Measurements from ENCODE around the gene GALR3. TPM values are rescaled to one million over a fixed set of nuclear protein-coding genes. Genes with fewer than 3 reads are reported as not detected.
A peak's percentile ranks its signal among the peaks of the same experiment; 100 is the strongest.

Gene GALR3
- total RNA-seq, 3 donors from 2014 or later (not counting 1 experiment from before 2014, with no cell fraction given), result 0.24 to 0.32 TPM; not detected in 1

GRCh38 chr22:37843741-37844089, 20.5 kb downstream of the GALR3 start:
- Mint-ChIP-seq H3K4me1 (peaks cover 13 to 17% of the 10 kb centered on the region in 2 donors), H3K36me3 (no peaks in the 10 kb centered on the region), H3K4me3 (peak overlapping the region; percentile 90), H3K27ac (peak overlapping the region; percentile 76 to 88), H3K27me3 (ENCODE audit: low read depth in 2 of 2) (no peaks in the 10 kb centered on the region), H3K9me3 (no peaks in the 10 kb centered on the region)
- intact Hi-C loops (cut with micrococcal nuclease), result loop anchor here (5.0 to 10.0 kb wide), 2 partner anchors 36 to 209 kb away; partner anchors contain the start of genes GCAT and SH3BP1
- under 1% methylated on average over 46 of the region's 46 CpGs for WGBS (ENCODE audit: insufficient coverage)
- Histone ChIP-seq H3K4me3 (ENCODE audit: low read length) (peak overlapping the region; percentile 43), H3K4me1 (ENCODE audit: control insufficient read depth, insufficient read depth, low read length) (peaks cover 21% of the 10 kb centered on the region), H3K27ac (ENCODE audit: low read length) (peak overlapping the region; percentile 70), H3K9me3 (ENCODE audit: control insufficient read depth, insufficient read depth, low read length) (no peaks in the 10 kb centered on the region), H3K36me3 (ENCODE audit: control insufficient read depth, insufficient read depth, low read length) (peaks cover 7% of the 10 kb centered on the region), H3K27me3 (ENCODE audit: control insufficient read depth, insufficient read depth, low read length) (no peaks in the 10 kb centered on the region)
- ATAC-seq, result peak; percentile 28 to 55 (median 43)
- DNase-seq, result no peak
- no peak for TF ChIP-seq CTCF (IDR thresholded peaks at IDR 0.05)

- DNase-seq, result no peak
- Mint-ChIP-seq H3K4me1 (peaks cover 25 to 29% of the 10 kb centered on the region in 2 donors), H3K9me3 (no peaks in the 10 kb centered on the region), H3K36me3 (no peaks in the 10 kb centered on the region), H3K27ac (peak overlapping the region; percentile 87 to 88), H3K4me3 (peak overlapping the region; percentile 84), H3K27me3 (ENCODE audit: low read depth in 2 of 2) (no peaks in the 10 kb centered on the region)
- no peaks in the 10 kb centered on the region for H3K9me3 ChIP-seq (ENCODE audit: control insufficient read depth, insufficient read depth, low read length)
- no peak for ATAC-seq
- H3K4me3 ChIP-seq (ENCODE audit: low read length), result peak overlapping the region; percentile 43
- no peaks in the 10 kb centered on the region for H3K27me3 ChIP-seq (ENCODE audit: control insufficient read depth, insufficient read depth, low read length)
- TF ChIP-seq CTCF (IDR thresholded peaks at IDR 0.05), result no peak
- peaks cover 28% of the 10 kb centered on the region for H3K4me1 ChIP-seq (ENCODE audit: control insufficient read depth, insufficient read depth, low read length)
- intact Hi-C loops (cut with micrococcal nuclease), result loop anchor here (5.0 to 10.0 kb wide), 2 partner anchors 38 to 210 kb away; partner anchors contain the start of genes GCAT and SH3BP1
- H3K27ac ChIP-seq (ENCODE audit: low read length), result peak overlapping the region; percentile 70
- WGBS (ENCODE audit: insufficient coverage), result 95% methylated on average over 4 of the region's 6 CpGs
- peaks cover 2% of the 10 kb centered on the region for H3K36me3 ChIP-seq (ENCODE audit: control insufficient read depth, insufficient read depth, low read length)
These were observed 21.7 kb downstream of the GALR3 start for GRCh38 chr22:37844904-37845329.

- H3K27ac Mint-ChIP-seq, result no peak overlapping the region
- ATAC-seq (no peak), DNase-seq (no peak)
- 96% methylated on average over 2 of the region's 2 CpGs for WGBS (ENCODE audit: insufficient coverage)
- no peak overlapping the region for H3K27ac ChIP-seq (ENCODE audit: low read length)
- peaks cover 34% of the 10 kb centered on the region for H3K4me1 ChIP-seq (ENCODE audit: control insufficient read depth, insufficient read depth, low read length)
- peaks cover 34 to 39% of the 10 kb centered on the region in 2 donors for H3K4me1 Mint-ChIP-seq
- H3K36me3 Mint-ChIP-seq, result no peaks in the 10 kb centered on the region
- no peak for TF ChIP-seq CTCF (IDR thresholded peaks at IDR 0.05)
- no peaks in the 10 kb centered on the region for H3K9me3 ChIP-seq (ENCODE audit: control insufficient read depth, insufficient read depth, low read length)
- H3K27me3 ChIP-seq (ENCODE audit: control insufficient read depth, insufficient read depth, low read length), result no peaks in the 10 kb centered on the region
- intact Hi-C loops (cut with micrococcal nuclease), result loop anchor here (10.0 kb wide), 1 partner anchor 212 kb away; the partner anchor contains the start of gene SH3BP1
- H3K27me3 Mint-ChIP-seq (ENCODE audit: low read depth in 2 of 2), result no peaks in the 10 kb centered on the region
- H3K9me3 Mint-ChIP-seq, result no peaks in the 10 kb centered on the region
- H3K4me3 ChIP-seq (ENCODE audit: low read length), result no peak overlapping the region
- peaks cover 5% of the 10 kb centered on the region for H3K36me3 ChIP-seq (ENCODE audit: control insufficient read depth, insufficient read depth, low read length)
- no peak overlapping the region for H3K4me3 Mint-ChIP-seq
These were observed 23.3 kb downstream of the GALR3 start for GRCh38 chr22:37846433-37846832.
